Lower lobe of right lung (tissue), 2 donors: ENCODE results near the gene SEMA3A. TPM values are rescaled to one million over a fixed set of nuclear protein-coding genes. Genes with fewer than 3 reads are reported as not detected.

Experiments used
- ATAC-seq, 2 donors: fragments of 200-7000 bp; cut with Tn5 transposase; one replicate each; pipeline ENCODE4 v1.9.1; 2020 to 2022; ENCODE audit warnings: mild to moderate bottlenecking in 2 of 2, moderate library complexity in 2 of 2
- DNase-seq: peaks from one replicate; pipeline ENCODE4 v3.0.0-alpha.2; 2020
- H3K27ac ChIP-seq: fragments of 200-600 bp; one replicate; pipeline ENCODE4 v1.8.0; 2022
- H3K27me3 ChIP-seq: fragments of 200-600 bp; one replicate; pipeline ENCODE4 v1.8.0; 2022; ENCODE audit warnings: low read depth
- H3K36me3 ChIP-seq: fragments of 200-600 bp; one replicate; pipeline ENCODE4 v1.8.0; 2022; ENCODE audit warnings: mild to moderate bottlenecking
- H3K4me1 ChIP-seq: fragments of 200-600 bp; one replicate; pipeline ENCODE4 v1.8.0; 2022
- H3K4me3 ChIP-seq: fragments of 200-600 bp; one replicate; pipeline ENCODE4 v1.8.0; 2022; ENCODE audit warnings: mild to moderate bottlenecking
- H3K9me3 ChIP-seq: fragments of 200-600 bp; one replicate; pipeline ENCODE4 v1.8.0; 2022
- CTCF ChIP-seq: fragments of 200-600 bp; IDR thresholded peaks from one replicate; pipeline ENCODE4 v1.8.0; 2022; ENCODE audit warnings: antibody characterized with exemption, mild to moderate bottlenecking
- intact Hi-C: fragments of 100-400 bp; cut with DNase I; formaldehyde crosslinking; loops from one replicate; pipeline ENCODE4 v1.11.0; 2022
- total RNA-seq: library from RNA; stranded (reverse); fragmentation: NEBNext Ultra II Directional; extraction: Animal tissue kit (Norgen Biotek cat#: 25700); gene quantifications from one replicate; pipeline ENCODE4 v1.2.1, GENCODE V29; 2021
- donor health status: DM: no; HTN: yes; CAD: no; lungs with severe emphysema.

SEMA3A gene
- total RNA-seq, 1 donor from 2014 or later = 9.7 TPM

GRCh38 chr7:84144480-84144879 lies 50.1 kb downstream of the SEMA3A start:
- peaks cover 4% of the 10 kb centered on the region for H3K4me1 ChIP-seq
- no peaks in the 10 kb centered on the region for H3K9me3 ChIP-seq
- H3K36me3 ChIP-seq = no peaks in the 10 kb centered on the region
- no peak overlapping the region for H3K4me3 ChIP-seq
- no peak for TF ChIP-seq CTCF
- no peaks in the 10 kb centered on the region for H3K27me3 ChIP-seq
- DNase-seq = no peak
- H3K27ac ChIP-seq = no peak overlapping the region
- intact Hi-C loops = no loop called here
- ATAC-seq = no peak

- no peak for DNase-seq
- Histone ChIP-seq H3K9me3 (no peaks in the 10 kb centered on the region), H3K36me3 (no peaks in the 10 kb centered on the region), H3K4me1 (peaks cover 4% of the 10 kb centered on the region), H3K27ac (no peak overlapping the region), H3K4me3 (no peak overlapping the region), H3K27me3 (no peaks in the 10 kb centered on the region)
- ATAC-seq = no peak
- TF ChIP-seq CTCF = no peak
- intact Hi-C loops = no loop called here
Measured at GRCh38 chr7:84142726-84143125, 51.9 kb downstream of the SEMA3A start.

GRCh38 chr7:84139986-84140729 lies 54.4 kb downstream of the SEMA3A start:
- no peak overlapping the region for H3K4me3 ChIP-seq
- H3K9me3 ChIP-seq = no peaks in the 10 kb centered on the region
- peaks cover 4% of the 10 kb centered on the region for H3K4me1 ChIP-seq
- ATAC-seq = no peak
- TF ChIP-seq CTCF = no peak
- DNase-seq = no peak
- no peak overlapping the region for H3K27ac ChIP-seq
- no peaks in the 10 kb centered on the region for H3K36me3 ChIP-seq
- intact Hi-C loops = no loop called here
- no peaks in the 10 kb centered on the region for H3K27me3 ChIP-seq

GRCh38 chr7:84138411-84138810 lies 56.2 kb downstream of the SEMA3A start:
- no peaks in the 10 kb centered on the region for H3K36me3 ChIP-seq
- H3K27me3 ChIP-seq = no peaks in the 10 kb centered on the region
- no peaks in the 10 kb centered on the region for H3K4me1 ChIP-seq
- intact Hi-C loops = no loop called here
- H3K4me3 ChIP-seq = no peak overlapping the region
- H3K9me3 ChIP-seq = no peaks in the 10 kb centered on the region
- ATAC-seq (no peak), DNase-seq (no peak)
- no peak overlapping the region for H3K27ac ChIP-seq
- TF ChIP-seq CTCF = no peak

- no peak overlapping the region for H3K4me3 ChIP-seq
- intact Hi-C loops = no loop called here
- H3K4me1 ChIP-seq = no peaks in the 10 kb centered on the region
- H3K36me3 ChIP-seq = no peaks in the 10 kb centered on the region
- no peaks in the 10 kb centered on the region for H3K9me3 ChIP-seq
- H3K27me3 ChIP-seq = no peaks in the 10 kb centered on the region
- ATAC-seq (no peak), DNase-seq (no peak)
- H3K27ac ChIP-seq = no peak overlapping the region
- no peak for TF ChIP-seq CTCF
Measured at GRCh38 chr7:84137812-84138211, 56.8 kb downstream of the SEMA3A start.
